ENCODE measurements around the gene FERMT3. TPM values are rescaled to one million over a fixed set of nuclear protein-coding genes. Genes with fewer than 3 reads are reported as not detected.

Gene FERMT3
- total and polyA plus RNA-seq, 2 of the 13 experiments (the other 11 are each of a cell fraction or from before 2014, with no cell fraction given) = 0.29 TPM; not detected in 1

DNA sequence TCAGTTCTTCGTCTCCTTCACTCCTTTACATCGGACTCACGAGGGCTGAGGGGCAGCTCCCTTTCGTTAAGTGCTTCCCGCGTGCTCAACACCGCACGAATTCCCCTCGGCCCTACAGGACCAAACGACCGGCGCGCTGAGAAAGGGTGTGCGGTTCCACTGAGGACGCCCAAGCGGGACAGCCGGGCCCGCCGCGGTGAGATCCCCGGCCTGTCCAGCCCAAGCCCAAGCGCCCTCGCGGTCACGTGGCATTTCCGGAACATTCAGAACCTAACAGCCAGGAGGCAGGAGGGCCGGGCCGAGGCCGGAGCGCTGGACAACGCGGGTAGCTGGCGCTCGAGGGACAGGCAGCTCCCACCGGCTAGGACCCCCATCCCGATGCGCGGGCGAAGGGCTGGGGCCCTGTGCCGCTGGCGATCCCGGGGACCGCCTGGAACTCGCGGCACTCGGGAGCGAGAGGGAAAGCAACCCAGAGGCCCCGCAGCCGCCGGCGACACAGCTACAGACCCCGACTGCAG is 21.3 kb upstream of the FERMT3 start (continued):
- TF ChIP-seq NR2C2 (CRISPR knock-in tag; IDR thresholded peaks at IDR 0.05; ENCODE audit: borderline replicate concordance) (peak; percentile 63; the same call in 1 of the 2 replicates), HOXA9 (CRISPR knock-in tag; IDR thresholded peaks at IDR 0.05; ENCODE audit: borderline replicate concordance) (no peak; the same call in 1 of the 2 replicates), ZNF777 (CRISPR knock-in tag; IDR thresholded peaks at IDR 0.05) (0 out of 2 replicates have a peak, but pooled peaks have one; percentile 31), ZNF580 (CRISPR knock-in tag; IDR thresholded peaks at IDR 0.05; ENCODE audit: borderline replicate concordance, low read depth) (peak; percentile 90), ZSCAN25 (CRISPR knock-in tag; IDR thresholded peaks at IDR 0.05) (peak; percentile 81; the same call in 1 of the 2 replicates), ARID2 (CRISPR knock-in tag; IDR thresholded peaks at IDR 0.05; ENCODE audit: borderline replicate concordance) (peak; percentile 75; the same call in 1 of the 2 replicates), HNRNPK (IDR thresholded peaks at IDR 0.05; ENCODE audit: low read depth, low read length, poor library complexity, severe bottlenecking) (no peak), KLF11 (CRISPR knock-in tag; IDR thresholded peaks at IDR 0.05) (peak; percentile 27; the same call in 1 of the 2 replicates), SKI (IDR thresholded peaks at IDR 0.05; ENCODE audit: partially characterized antibody) (peak; percentile 73), ZNF337 (CRISPR knock-in tag; IDR thresholded peaks at IDR 0.05; ENCODE audit: borderline replicate concordance, low read depth) (peak; percentile 98), ZNF772 (CRISPR knock-in tag; IDR thresholded peaks at IDR 0.05) (peak; percentile 93), CHCHD3 (CRISPR knock-in tag; IDR thresholded peaks at IDR 0.05) (peak; percentile 74)
- TF ChIP-seq, protein P1, sequence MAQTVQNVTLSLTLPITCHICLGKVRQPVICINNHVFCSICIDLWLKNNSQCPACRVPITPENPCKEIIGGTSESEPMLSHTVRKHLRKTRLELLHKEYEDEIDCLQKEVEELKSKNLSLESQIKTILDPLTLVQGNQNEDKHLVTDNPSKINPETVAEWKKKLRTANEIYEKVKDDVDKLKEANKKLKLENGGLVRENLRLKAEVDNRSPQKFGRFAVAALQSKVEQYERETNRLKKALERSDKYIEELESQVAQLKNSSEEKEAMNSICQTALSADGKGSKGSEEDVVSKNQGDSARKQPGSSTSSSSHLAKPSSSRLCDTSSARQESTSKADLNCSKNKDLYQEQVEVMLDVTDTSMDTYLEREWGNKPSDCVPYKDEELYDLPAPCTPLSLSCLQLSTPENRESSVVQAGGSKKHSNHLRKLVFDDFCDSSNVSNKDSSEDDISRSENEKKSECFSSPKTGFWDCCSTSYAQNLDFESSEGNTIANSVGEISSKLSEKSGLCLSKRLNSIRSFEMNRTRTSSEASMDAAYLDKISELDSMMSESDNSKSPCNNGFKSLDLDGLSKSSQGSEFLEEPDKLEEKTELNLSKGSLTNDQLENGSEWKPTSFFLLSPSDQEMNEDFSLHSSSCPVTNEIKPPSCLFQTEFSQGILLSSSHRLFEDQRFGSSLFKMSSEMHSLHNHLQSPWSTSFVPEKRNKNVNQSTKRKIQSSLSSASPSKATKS (CRISPR knock-in tag; IDR thresholded peaks at IDR 0.05) = peak; percentile 95
- TF ChIP-seq, protein P2, sequence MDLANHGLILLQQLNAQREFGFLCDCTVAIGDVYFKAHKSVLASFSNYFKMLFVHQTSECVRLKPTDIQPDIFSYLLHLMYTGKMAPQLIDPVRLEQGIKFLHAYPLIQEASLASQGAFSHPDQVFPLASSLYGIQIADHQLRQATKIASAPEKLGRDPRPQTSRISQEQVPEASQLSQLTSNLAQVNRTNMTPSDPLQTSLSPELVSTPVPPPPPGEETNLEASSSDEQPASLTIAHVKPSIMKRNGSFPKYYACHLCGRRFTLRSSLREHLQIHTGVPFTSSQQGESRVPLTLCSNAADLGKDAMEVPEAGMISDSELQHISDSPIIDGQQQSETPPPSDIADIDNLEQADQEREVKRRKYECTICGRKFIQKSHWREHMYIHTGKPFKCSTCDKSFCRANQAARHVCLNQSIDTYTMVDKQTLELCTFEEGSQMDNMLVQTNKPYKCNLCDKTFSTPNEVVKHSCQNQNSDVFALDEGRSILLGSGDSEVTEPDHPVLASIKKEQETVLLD (CRISPR knock-in tag; IDR thresholded peaks at IDR 0.05; ENCODE audit: low read depth) = no peak; the same call in 1 of the 2 replicates
- TF ChIP-seq, protein P3, sequence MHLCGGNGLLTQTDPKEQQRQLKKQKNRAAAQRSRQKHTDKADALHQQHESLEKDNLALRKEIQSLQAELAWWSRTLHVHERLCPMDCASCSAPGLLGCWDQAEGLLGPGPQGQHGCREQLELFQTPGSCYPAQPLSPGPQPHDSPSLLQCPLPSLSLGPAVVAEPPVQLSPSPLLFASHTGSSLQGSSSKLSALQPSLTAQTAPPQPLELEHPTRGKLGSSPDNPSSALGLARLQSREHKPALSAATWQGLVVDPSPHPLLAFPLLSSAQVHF (CRISPR knock-in tag; IDR thresholded peaks at IDR 0.05) = peak; percentile 92
- TF ChIP-seq, protein P4, sequence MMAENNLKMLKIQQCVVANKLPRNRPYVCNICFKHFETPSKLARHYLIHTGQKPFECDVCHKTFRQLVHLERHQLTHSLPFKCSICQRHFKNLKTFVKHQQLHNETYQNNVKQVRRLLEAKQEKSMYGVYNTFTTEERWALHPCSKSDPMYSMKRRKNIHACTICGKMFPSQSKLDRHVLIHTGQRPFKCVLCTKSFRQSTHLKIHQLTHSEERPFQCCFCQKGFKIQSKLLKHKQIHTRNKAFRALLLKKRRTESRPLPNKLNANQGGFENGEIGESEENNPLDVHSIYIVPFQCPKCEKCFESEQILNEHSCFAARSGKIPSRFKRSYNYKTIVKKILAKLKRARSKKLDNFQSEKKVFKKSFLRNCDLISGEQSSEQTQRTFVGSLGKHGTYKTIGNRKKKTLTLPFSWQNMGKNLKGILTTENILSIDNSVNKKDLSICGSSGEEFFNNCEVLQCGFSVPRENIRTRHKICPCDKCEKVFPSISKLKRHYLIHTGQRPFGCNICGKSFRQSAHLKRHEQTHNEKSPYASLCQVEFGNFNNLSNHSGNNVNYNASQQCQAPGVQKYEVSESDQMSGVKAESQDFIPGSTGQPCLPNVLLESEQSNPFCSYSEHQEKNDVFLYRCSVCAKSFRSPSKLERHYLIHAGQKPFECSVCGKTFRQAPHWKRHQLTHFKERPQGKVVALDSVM (CRISPR knock-in tag; IDR thresholded peaks at IDR 0.05) = peak; percentile 77
